Right renal cortex interstitium (tissue), 3 donors: ENCODE data around the gene TMEM50B. TPM values are rescaled to one million over a fixed set of nuclear protein-coding genes. Genes with fewer than 3 reads are reported as not detected.
"Not testable (repeated sequence)": the region's sequence is repeated elsewhere in the genome, so short reads cannot be mapped to it uniquely, and the experiment has no call there.

Experiments used
- DNase-seq, 3 donors: peaks; one replicate each; pipeline ENCODE4 v3.0.0-alpha.2; 2013; ENCODE audit warnings: low read depth in 3 of 3, low spot score in 2 of 3
- polyA plus RNA-seq, 3 donors: library from polyadenylated mRNA; unstranded; fragments of 120-200 nt; gene quantifications; one replicate each; pipeline ENCODE4 v1.2.1, GENCODE V29; 2013; ENCODE audit not compliant: insufficient read length in 3 of 3

TMEM50B gene
- polyA plus RNA-seq, 3 donors: 48.8 to 64.9 (median 60.5) TPM

GRCh38 chr21:33478935-33479678 lies 667 bp downstream of the TMEM50B start:
- DNase-seq: peak; percentile 18 to 21 (median 19)

- no peak for DNase-seq
Observed at GRCh38 chr21:33478182-33478581, 1.6 kb downstream of the TMEM50B start.

DNA sequence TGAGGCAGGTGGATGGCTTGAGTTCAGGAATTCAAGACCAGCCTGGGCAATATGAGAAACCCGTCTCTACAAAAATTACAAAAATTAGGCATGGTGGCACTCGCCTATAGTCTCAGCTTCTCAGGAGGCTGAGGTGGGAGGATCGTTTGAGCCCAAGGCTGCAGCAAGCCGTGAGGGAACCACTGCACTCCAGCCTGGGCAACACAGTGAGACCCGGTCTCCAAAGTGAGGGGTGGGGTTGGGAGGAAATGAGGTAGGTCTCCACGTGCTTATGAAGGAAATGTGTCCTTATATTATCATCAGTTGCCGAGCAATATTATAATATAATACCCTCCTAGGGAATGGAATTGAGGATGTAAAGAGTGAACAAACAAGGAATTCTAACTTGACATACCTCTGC lies 2.7 kb downstream of the TMEM50B start:
- no peak for DNase-seq

DNA sequence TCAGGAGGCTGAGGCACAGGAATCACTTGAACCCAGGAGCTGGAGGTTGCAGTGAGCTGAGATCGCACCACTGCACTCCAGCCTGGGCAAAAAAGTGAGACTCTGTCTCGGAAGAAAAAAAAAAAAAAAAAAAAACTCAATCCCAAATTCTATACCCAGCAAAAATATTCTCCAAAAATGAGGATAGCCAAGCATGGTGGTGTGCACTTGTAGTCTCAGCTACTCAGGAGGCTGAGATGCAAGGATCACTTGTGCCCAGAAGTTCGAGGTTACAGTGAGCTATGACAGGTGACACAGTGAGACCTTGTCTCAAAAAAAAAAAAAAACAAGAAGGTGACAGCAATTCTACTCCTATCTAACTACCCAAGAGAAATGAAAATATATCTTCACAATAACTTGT lies 6.4 kb downstream of the TMEM50B start:
- DNase-seq: no peak

DNA sequence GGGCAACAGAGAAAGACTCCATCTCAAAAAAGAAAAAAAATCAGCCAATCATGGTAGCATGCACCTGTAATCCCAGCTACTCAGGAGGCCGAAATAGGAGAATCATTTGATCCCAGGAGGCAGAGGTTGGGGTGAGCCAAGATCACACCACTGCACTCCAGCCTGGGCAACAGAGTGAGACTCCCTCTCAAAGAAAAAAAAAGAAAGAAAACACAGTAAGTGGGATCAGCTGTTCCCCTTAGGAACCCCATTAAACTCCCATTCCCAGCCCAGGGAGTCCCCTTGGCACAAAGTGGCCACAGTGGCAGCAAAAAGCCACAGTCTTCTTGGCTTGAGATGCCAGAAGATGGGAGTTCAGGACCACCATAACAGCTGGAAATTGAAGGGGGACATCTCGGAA lies 9.1 kb downstream of the TMEM50B start:
- DNase-seq: no peak

GRCh38 chr21:33469183-33469582 lies 10.6 kb downstream of the TMEM50B start:
- not testable (repeated sequence) for DNase-seq

- DNase-seq: no peak
Observed at GRCh38 chr21:33461538-33462250, 18.1 kb downstream of the TMEM50B start.

GRCh38 chr21:33458861-33459260 lies 20.9 kb downstream of the TMEM50B start:
- no peak for DNase-seq

- DNase-seq: no peak
Observed at GRCh38 chr21:33455686-33456446, 23.9 kb downstream of the TMEM50B start.

DNA sequence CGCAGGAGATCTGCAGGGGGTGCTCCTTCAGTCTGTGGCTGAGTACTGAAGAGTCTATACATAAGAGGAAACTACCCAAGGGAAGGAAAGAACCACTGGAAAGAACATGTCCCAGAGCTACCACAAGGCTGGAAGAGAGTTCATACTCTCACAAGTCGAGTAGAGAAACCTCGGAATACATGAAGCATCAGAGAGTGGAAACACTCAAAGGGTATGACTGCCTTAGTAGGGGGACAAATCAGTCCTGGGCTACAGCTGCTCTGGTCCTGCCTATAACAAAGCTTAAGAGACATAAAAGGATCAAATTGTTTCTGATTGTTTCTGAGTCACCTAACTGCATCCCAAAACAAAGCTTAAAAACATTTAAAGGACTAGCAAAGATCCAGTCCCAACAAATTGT lies 27.4 kb downstream of the TMEM50B start:
- no peak for DNase-seq

DNA sequence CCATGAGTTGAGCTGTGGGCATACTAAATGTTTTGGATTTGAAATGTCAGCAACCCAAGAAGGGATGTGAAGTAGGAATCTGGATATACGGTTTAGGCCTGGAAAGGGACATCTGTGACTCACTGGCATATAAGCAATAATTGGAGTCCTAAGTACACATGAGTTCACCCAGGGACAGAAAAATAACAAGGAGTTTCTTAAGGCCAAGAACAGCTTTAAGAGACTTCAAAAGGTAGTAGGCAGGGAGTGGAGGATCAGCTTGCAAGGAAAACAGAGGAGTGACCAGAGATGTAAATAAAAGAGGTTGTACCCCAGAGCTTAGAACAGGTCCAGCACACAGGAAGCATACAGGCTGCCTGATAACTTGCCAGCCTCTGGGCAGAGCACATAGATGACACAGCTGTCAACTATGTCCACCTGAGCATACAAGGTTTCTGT lies 28.1 kb downstream of the TMEM50B start:
- DNase-seq: no peak

- DNase-seq: no peak
Observed at GRCh38 chr21:33449616-33450015, 30.2 kb downstream of the TMEM50B start.

GRCh38 chr21:33446620-33447019 lies 33.2 kb downstream of the TMEM50B start:
- not testable (repeated sequence) for DNase-seq

DNA sequence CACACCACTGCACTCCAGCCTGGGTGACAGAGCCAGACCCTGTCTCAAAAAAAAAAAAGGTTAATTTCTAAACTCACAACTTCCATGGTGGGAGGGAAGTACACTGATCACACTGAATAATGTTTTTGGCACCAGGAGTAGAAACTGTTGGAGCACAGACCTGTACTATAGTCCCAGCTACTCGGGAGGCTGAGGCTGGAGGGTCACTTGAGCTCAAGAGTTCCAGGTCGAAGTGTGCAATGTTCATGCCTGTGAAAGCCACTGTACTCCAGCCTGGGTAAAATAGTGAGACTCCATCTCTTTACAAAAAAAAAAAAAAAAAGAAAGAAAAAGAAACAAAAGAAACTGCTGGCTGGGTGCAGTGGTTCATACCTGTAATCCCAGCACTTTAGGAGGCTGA lies 35.3 kb downstream of the TMEM50B start:
- DNase-seq: no peak

DNA sequence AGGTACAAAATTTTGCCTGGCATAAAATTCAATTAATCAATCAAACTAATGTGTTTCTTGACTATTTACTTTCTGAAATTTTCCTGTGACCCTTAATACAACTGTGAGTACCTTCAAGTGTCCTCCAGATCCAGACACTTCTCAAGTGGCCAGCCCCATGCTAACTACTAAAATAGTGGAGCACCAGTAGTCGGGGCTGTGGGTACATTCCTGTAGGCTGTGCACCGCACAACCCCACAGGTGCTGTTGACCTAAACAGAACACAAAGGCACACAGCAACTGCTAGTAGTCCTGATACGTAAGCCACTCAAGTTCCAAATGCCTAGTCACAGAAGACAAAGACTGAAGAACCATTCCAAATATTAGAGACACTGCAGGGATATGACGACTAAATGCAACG lies 36.6 kb downstream of the TMEM50B start:
- no peak for DNase-seq

DNA sequence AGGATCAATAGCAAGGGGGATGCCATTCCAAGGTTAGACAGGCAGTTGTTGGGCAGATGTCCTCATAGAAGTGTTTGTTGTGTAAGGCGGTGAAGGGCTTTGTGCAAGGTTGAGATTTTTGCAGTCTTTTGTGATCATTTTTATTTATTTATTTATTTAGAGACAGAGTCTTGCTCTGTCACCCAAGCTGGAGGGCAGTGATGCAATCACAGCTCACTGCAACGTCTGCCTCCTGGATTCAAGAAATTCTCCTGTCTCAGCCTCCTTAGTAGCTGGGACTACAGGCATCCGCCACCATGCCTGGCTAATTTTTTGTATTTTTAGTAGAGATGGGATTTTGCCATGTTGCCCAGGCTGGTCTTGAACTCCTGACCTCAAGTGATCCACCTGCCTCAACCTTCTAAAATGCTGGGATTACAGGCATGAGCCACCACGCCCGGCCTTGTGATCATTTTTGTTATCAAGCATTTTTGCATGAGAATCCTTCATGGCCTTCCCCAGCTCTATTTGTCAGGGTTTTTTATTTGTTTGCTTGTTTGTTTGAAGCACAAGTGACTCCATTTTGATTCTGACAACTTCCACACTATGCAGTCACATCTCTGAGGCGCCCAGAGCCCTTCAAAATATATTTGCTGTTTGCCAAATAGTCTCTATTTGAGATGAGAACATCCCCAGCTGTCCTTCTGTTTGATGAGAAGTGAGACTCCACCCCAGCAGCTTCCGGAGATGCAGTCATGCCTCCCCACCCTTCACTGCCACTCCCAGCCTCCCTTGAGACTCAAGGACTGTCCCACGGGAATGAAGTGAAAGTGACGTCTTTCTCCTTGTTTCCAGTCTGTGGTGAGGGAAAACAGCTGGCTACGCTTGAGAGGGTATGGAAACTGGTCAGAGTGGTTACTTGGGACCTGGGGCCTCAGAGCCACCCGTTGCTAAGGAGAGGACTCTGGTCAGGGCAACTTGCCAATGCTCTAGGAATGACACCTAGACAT lies 38.0 kb downstream of the TMEM50B start:
- peak in 2 of 3 donors; percentile 41 to 47 for DNase-seq

GRCh38 chr21:33437140-33437539 lies 42.6 kb downstream of the TMEM50B start:
- no peak for DNase-seq

- DNase-seq: no peak
Observed at GRCh38 chr21:33434770-33435360, 44.9 kb downstream of the TMEM50B start.

GRCh38 chr21:33433425-33434114 lies 46.2 kb downstream of the TMEM50B start:
- DNase-seq: no peak
